Activated T-helper 17 cell treated with anti-CD3 and anti-CD28 coated beads, Interleukin-2, amount 50 U/mL, for 72 hours (primary cell): ENCODE data around the gene PES1. TPM values are rescaled to one million over a fixed set of nuclear protein-coding genes. Genes with fewer than 3 reads are reported as not detected.
"Not testable (repeated sequence)": the region's sequence is repeated elsewhere in the genome, so short reads cannot be mapped to it uniquely, and the experiment has no call there.

Experiments used
- ATAC-seq: fragments of 150-1000 bp; cut with Tn5 transposase; replicated peaks from 2 replicates; pipeline ENCODE4 v1.10.0; 2021; ENCODE audit warnings: mild to moderate bottlenecking, moderate library complexity
- H3K27ac Mint-ChIP-seq: one replicate; pipeline ENCODE4 v1.8.0; 2022; ENCODE audit warnings: mixed read lengths
- H3K27me3 Mint-ChIP-seq: one replicate; pipeline ENCODE4 v1.8.0; 2022; ENCODE audit warnings: mixed read lengths
- H3K36me3 Mint-ChIP-seq: one replicate; pipeline ENCODE4 v1.8.0; 2022; ENCODE audit warnings: low read depth, mild to moderate bottlenecking, mixed read lengths
- H3K4me1 Mint-ChIP-seq: one replicate; pipeline ENCODE4 v1.8.0; 2022; ENCODE audit warnings: mixed read lengths
- H3K4me3 Mint-ChIP-seq: one replicate; pipeline ENCODE4 v1.8.0; 2022; ENCODE audit warnings: mild to moderate bottlenecking, mixed read lengths
- H3K9me3 Mint-ChIP-seq: one replicate; pipeline ENCODE4 v1.8.0; 2022; ENCODE audit warnings: mixed read lengths
- total RNA-seq, 2 donors: library from RNA; stranded (reverse); gene quantifications; one replicate each; pipeline ENCODE4 v1.2.3, GENCODE V29; 2022

The PES1 gene
- total RNA-seq, 2 donors from 2014 or later, result 63.6 to 124 TPM

- no peak for ATAC-seq
- H3K27ac Mint-ChIP-seq, result no peak overlapping the region
- no peaks in the 10 kb centered on the region for H3K9me3 Mint-ChIP-seq
- H3K4me3 Mint-ChIP-seq, result no peak overlapping the region
- H3K4me1 Mint-ChIP-seq, result peaks cover 5% of the 10 kb centered on the region
- H3K36me3 Mint-ChIP-seq, result no peaks in the 10 kb centered on the region
- no peaks in the 10 kb centered on the region for H3K27me3 Mint-ChIP-seq
Observed at GRCh38 chr22:30601464-30601863, 9.8 kb upstream of the PES1 start.

DNA sequence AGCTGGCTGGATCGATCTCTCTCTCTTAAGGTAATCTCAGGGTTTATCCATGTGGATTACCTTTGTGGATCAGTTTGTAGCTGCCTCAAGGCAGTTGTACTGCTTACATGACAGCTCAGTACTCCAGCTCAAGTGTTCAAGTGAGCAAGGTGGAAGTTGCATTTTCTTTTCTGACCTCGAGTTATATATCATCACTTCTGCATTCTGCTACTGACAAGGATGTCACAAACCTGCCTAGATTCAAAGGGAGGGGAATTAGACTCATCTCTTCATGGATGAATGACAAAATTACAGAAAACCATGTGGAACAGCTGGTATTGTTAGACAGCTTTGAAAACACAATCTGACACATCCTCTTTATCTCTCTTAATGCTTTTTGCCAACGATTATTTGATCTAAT, 9.2 kb upstream of the PES1 start:
- H3K9me3 Mint-ChIP-seq, result no peaks in the 10 kb centered on the region
- H3K27ac Mint-ChIP-seq, result no peak overlapping the region
- H3K4me3 Mint-ChIP-seq, result no peak overlapping the region
- H3K27me3 Mint-ChIP-seq, result no peaks in the 10 kb centered on the region
- no peaks in the 10 kb centered on the region for H3K36me3 Mint-ChIP-seq
- ATAC-seq, result no peak
- H3K4me1 Mint-ChIP-seq, result peaks cover 5% of the 10 kb centered on the region

GRCh38 chr22:30598986-30599385, 7.3 kb upstream of the PES1 start:
- no peaks in the 10 kb centered on the region for H3K9me3 Mint-ChIP-seq
- no peaks in the 10 kb centered on the region for H3K4me1 Mint-ChIP-seq
- H3K36me3 Mint-ChIP-seq, result no peaks in the 10 kb centered on the region
- ATAC-seq, result no peak
- H3K27ac Mint-ChIP-seq, result no peak overlapping the region
- H3K4me3 Mint-ChIP-seq, result no peak overlapping the region
- no peaks in the 10 kb centered on the region for H3K27me3 Mint-ChIP-seq

DNA sequence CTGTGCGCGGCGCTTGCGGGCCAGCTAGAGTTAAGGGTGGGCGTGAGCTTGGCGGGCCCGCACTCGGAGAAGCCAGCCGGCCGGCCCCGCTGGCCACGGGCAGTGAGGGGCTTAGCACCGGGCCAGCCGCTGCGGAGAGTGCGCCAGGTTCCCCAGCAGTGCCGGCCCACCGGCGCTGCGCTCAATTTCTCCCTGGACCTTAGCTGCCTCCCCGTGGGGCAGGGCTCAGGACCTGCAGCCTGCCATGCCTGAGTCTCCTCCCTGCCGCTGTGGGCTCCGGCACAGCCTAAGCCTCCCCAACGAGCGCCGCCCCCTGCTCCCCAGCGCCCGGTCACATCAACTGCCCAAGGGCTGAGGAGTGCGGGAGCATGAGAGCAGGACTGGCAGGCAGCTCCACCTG, 5.2 kb upstream of the PES1 start:
- H3K4me1 Mint-ChIP-seq, result no peaks in the 10 kb centered on the region
- no peaks in the 10 kb centered on the region for H3K36me3 Mint-ChIP-seq
- no peak overlapping the region for H3K4me3 Mint-ChIP-seq
- no peak overlapping the region for H3K27ac Mint-ChIP-seq
- no peak for ATAC-seq
- no peaks in the 10 kb centered on the region for H3K27me3 Mint-ChIP-seq
- H3K9me3 Mint-ChIP-seq, result no peaks in the 10 kb centered on the region

- Mint-ChIP-seq H3K36me3 (no peaks in the 10 kb centered on the region), H3K27ac (no peak overlapping the region), H3K27me3 (no peaks in the 10 kb centered on the region), H3K4me3 (no peak overlapping the region), H3K4me1 (no peaks in the 10 kb centered on the region), H3K9me3 (no peaks in the 10 kb centered on the region)
- no peak for ATAC-seq
Observed at GRCh38 chr22:30596199-30596598, 4.5 kb upstream of the PES1 start.

DNA sequence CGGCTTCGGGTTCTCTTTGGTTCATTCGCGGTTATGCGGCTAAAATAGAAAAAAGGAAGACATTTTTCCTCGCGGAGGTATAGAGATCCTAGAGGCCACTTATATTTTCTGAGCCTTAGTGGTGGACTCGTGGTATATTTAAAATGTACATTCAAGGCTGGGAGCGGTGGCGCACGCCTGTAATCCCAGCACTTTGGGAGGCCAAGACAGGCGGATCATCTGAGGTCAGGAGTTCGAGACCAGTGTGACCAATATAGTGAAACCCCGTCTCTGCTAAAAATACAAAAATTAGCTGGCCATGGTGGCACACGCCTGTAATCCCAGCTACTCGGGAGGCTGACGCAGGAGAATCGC, 627 bp upstream of the PES1 start:
- H3K27ac Mint-ChIP-seq, ATAC-seq, H3K4me1 Mint-ChIP-seq, H3K27me3 Mint-ChIP-seq, H3K9me3 Mint-ChIP-seq, H3K4me3 Mint-ChIP-seq: not testable (repeated sequence)
- H3K36me3 Mint-ChIP-seq, result peaks cover 30% of the 10 kb centered on the region

DNA sequence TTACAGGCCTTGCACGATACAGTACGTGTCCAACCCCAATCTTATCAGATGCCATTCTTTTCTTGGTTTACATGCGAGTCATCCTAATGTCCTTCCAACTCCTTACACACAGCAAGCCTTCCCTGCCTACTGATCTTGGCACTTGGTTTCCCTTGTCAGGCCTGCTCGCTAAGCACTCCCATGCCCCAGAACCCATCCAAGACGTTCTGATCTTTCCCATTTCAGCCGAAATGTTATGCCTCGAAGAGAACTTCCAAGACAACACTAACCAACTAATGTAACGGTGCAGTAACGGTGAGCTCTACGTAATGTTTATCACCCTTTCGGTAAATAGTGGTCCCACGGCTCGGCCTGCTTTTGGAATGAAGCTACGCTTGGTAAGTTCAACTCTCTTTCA, 521 bp downstream of the PES1 start:
- no peaks in the 10 kb centered on the region for H3K4me1 Mint-ChIP-seq
- peaks cover 42% of the 10 kb centered on the region for H3K36me3 Mint-ChIP-seq
- H3K27ac Mint-ChIP-seq, result no peak overlapping the region
- no peaks in the 10 kb centered on the region for H3K9me3 Mint-ChIP-seq
- H3K27me3 Mint-ChIP-seq, result no peaks in the 10 kb centered on the region
- no peak overlapping the region for H3K4me3 Mint-ChIP-seq
- ATAC-seq, result no peak

DNA sequence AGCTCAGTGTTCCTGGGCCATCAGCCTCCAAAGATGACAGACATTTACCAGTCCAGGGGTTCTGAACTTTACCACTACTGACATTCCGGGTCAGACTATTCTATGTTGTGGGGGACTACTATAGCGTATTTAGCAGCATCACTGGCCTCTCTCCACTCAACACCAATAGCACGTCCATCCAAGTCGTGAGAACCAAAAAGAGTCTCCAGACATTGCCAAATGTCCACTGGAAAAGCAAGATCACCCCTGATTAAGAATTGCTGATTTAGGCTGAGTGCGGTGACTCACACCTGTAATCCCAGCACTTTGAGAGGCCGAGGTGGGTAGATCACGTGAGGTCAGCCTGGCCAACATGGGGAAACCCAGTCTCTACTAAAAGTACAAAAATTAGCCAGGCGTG, 5.3 kb downstream of the PES1 start:
- no peak for ATAC-seq
- no peaks in the 10 kb centered on the region for H3K27me3 Mint-ChIP-seq
- no peak overlapping the region for H3K4me3 Mint-ChIP-seq
- no peak overlapping the region for H3K27ac Mint-ChIP-seq
- no peaks in the 10 kb centered on the region for H3K4me1 Mint-ChIP-seq
- no peaks in the 10 kb centered on the region for H3K9me3 Mint-ChIP-seq
- H3K36me3 Mint-ChIP-seq, result peaks cover 89% of the 10 kb centered on the region

- H3K27me3 Mint-ChIP-seq, result no peaks in the 10 kb centered on the region
- H3K4me3 Mint-ChIP-seq, result no peak overlapping the region
- H3K9me3 Mint-ChIP-seq, result no peaks in the 10 kb centered on the region
- ATAC-seq, result no peak
- H3K36me3 Mint-ChIP-seq, result peaks cover 100% of the 10 kb centered on the region
- no peak overlapping the region for H3K27ac Mint-ChIP-seq
- no peaks in the 10 kb centered on the region for H3K4me1 Mint-ChIP-seq
Observed at GRCh38 chr22:30584441-30584840, 7.3 kb downstream of the PES1 start.

DNA sequence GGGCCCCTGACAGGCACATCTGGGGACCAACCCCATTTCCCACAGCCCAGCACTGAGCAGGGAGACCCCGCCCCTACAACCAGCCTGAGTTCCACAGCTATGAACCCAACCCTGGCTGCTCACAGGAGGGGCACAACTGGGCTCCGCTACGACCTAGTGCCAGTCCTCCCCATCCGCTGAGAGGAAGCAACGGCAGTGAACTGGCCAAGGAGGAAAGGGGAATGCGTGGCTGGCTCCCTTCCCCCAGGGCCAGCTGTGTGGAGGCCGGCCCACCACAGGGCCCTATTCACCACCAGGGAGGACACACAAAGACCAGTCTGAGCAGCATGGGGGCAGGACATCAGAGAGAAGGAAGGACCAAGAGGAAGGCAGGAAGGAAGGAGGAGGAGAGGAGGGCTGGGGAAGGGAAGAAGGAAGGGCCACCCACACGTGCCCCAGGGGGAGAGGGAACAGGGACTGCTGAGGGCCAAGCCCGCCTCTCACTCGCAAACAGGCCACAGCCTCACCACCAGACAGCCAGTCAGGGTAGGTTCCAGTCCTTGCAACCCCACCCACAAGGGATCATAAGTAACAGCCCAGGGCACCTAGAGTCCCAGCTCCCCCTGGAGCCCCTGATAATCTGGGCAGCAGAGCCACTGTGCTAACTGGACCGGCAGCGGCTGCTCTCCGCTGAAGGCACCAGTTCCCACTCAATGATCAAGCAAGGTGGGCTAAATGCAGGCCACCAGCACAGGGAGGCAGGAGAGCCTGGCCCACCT, 8.7 kb downstream of the PES1 start:
- Mint-ChIP-seq H3K36me3 (peaks cover 100% of the 10 kb centered on the region), H3K9me3 (no peaks in the 10 kb centered on the region), H3K27ac (no peak overlapping the region), H3K27me3 (no peaks in the 10 kb centered on the region), H3K4me3 (no peak overlapping the region), H3K4me1 (no peaks in the 10 kb centered on the region)
- no peak for ATAC-seq

- Mint-ChIP-seq H3K9me3 (no peaks in the 10 kb centered on the region), H3K4me1 (no peaks in the 10 kb centered on the region), H3K27me3 (no peaks in the 10 kb centered on the region), H3K36me3 (peaks cover 100% of the 10 kb centered on the region), H3K27ac (no peak overlapping the region), H3K4me3 (no peak overlapping the region)
- no peak for ATAC-seq
Observed at GRCh38 chr22:30582051-30582450, 9.7 kb downstream of the PES1 start.

GRCh38 chr22:30580896-30581295, 10.8 kb downstream of the PES1 start:
- Mint-ChIP-seq H3K36me3 (peaks cover 100% of the 10 kb centered on the region), H3K27me3 (no peaks in the 10 kb centered on the region), H3K4me1 (no peaks in the 10 kb centered on the region), H3K9me3 (no peaks in the 10 kb centered on the region), H3K4me3 (no peak overlapping the region), H3K27ac (no peak overlapping the region)
- ATAC-seq, result no peak

DNA sequence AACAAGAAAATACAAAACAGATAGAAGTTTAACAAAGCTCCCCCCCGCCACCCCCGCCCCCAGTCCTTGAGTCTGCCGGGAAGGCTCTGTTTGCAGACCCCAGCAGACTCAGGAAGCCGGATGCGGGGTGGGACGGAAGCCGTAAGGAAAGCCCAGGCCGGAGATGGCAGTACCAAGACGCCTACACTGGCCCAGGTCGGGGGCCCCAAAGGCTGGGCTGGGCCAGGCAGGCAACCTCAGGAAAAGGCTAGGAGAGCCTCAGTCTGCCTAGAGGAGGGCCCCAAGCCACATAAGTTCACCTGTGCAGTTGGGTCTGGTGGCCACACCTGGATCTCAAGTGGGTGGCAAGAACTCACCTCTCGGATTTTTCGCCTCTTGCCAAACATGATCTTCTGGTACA, 13.2 kb downstream of the PES1 start:
- Mint-ChIP-seq H3K27ac (no peak overlapping the region), H3K4me3 (no peak overlapping the region), H3K9me3 (no peaks in the 10 kb centered on the region), H3K36me3 (peaks cover 83% of the 10 kb centered on the region), H3K27me3 (no peaks in the 10 kb centered on the region), H3K4me1 (no peaks in the 10 kb centered on the region)
- no peak for ATAC-seq

DNA sequence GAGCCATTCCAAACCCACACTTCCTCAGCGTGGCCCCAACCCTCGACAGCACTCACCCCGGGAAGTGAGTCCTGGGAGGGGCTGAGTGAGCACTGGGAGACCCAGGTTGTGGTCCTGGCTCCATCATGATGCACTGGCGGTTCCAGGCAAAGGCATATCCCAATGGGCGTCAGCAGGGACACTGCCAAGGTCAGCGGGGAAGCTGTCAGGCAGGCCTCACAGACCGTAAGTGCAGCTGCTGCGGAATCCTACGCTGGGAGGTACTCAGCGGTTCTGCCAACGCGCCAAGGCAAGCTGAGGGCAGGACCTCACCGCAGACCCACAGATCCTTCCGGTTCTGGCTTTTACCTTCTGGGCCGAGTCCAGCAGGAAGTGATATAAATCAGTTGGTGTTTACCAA, 15.9 kb downstream of the PES1 start:
- Mint-ChIP-seq H3K4me1 (no peaks in the 10 kb centered on the region), H3K9me3 (no peaks in the 10 kb centered on the region), H3K27me3 (no peaks in the 10 kb centered on the region), H3K36me3 (peaks cover 57% of the 10 kb centered on the region), H3K27ac (no peak overlapping the region), H3K4me3 (no peak overlapping the region)
- ATAC-seq, result no peak

DNA sequence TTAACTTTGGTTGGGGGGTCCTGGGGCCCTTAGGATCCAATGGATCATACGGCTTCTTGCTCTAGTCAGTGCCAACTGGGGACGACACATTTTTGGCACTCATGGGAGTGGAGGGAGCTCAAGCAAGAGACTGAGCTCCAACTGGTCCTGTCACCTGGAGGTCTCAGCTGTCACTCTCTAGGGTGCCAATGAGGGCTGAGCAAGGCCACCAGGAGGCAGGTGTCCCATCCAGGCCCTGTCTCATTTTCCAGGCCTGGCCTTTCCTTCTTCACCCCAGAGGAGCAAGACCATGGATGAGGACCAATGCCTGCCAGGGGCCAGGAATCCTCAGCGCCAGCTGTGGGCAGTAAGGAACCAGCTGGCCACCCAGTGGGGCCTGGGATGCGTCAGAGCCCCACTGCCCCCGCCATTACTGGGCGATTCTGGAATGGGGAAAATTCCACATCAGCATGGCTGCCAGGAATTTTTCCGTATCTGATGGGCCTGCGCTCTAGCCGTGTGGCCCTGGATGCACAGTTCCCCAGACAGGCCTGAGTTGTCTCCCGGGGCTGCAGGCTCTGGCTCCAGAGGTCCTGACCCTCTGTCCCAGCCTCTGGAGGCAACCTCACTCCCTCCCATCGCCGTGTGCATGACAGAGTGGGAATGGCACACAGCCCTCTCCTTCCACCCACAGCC, 16.6 kb downstream of the PES1 start:
- Mint-ChIP-seq H3K27ac (no peak overlapping the region), H3K9me3 (no peaks in the 10 kb centered on the region), H3K4me3 (no peak overlapping the region), H3K36me3 (peaks cover 49% of the 10 kb centered on the region), H3K4me1 (no peaks in the 10 kb centered on the region), H3K27me3 (no peaks in the 10 kb centered on the region)
- no peak for ATAC-seq
